Head of caudate nucleus (tissue), 42 donors: ENCODE measurements around the gene OPCML.
"Not testable (repeated sequence)": the region's sequence is repeated elsewhere in the genome, so short reads cannot be mapped to it uniquely, and the experiment has no call there.

ENCODE experiments used
- DNase-seq, 42 donors: peaks; one replicate each; pipeline versions ENCODE4 v3.0.0 to v3.0.0-alpha.2; 2020 to 2021; ENCODE audit warnings: mixed read lengths in 7 of 42
- intact Hi-C: fragments of 100-400 bp; cut with DNase I; formaldehyde crosslinking; loops from one replicate; pipeline ENCODE4 v1.15.0; 2022

The OPCML gene

GRCh38 chr11:132421555-132421954, 1110.7 kb downstream of the OPCML start:
- intact Hi-C loops = no loop called here
- no peak for DNase-seq

GRCh38 chr11:132414451-132414850, 1117.8 kb downstream of the OPCML start:
- no peak for DNase-seq
- intact Hi-C loops = no loop called here

- intact Hi-C loops = no loop called here
- peak in 1 of 42 donors; percentile 13 for DNase-seq
Observed at GRCh38 chr11:132410383-132410782, 1121.9 kb downstream of the OPCML start.

- intact Hi-C loops = no loop called here
- DNase-seq = no peak
Observed at GRCh38 chr11:132409573-132410355, 1122.5 kb downstream of the OPCML start.

GRCh38 chr11:132408877-132409276, 1123.4 kb downstream of the OPCML start:
- no peak for DNase-seq
- intact Hi-C loops = no loop called here

- DNase-seq = no peak
- intact Hi-C loops = no loop called here
Observed at GRCh38 chr11:132405728-132406127, 1126.6 kb downstream of the OPCML start.

- intact Hi-C loops = no loop called here
Observed at GRCh38 chr11:132402071-132402684, 1130.1 kb downstream of the OPCML start.

GRCh38 chr11:132396318-132396717, 1136.0 kb downstream of the OPCML start:
- no peak for DNase-seq
- intact Hi-C loops = no loop called here

More at GRCh38 chr11:132402071-132402684, 1130.1 kb downstream of the OPCML start:
- DNase-seq = peak; percentile 23 to 91 (median 70)

- no peak for DNase-seq
- intact Hi-C loops = no loop called here
Observed at GRCh38 chr11:132395434-132395833, 1136.9 kb downstream of the OPCML start.

- no peak for DNase-seq
- intact Hi-C loops = no loop called here
Observed at GRCh38 chr11:132379540-132379939, 1152.8 kb downstream of the OPCML start.

GRCh38 chr11:132373405-132374143, 1158.7 kb downstream of the OPCML start:
- intact Hi-C loops = no loop called here
- no peak for DNase-seq

- intact Hi-C loops, DNase-seq: not testable (repeated sequence)
Observed at GRCh38 chr11:132370114-132370513, 1162.2 kb downstream of the OPCML start.

- intact Hi-C loops = no loop called here
- DNase-seq = no peak
Observed at GRCh38 chr11:132367293-132367692, 1165.0 kb downstream of the OPCML start.

- intact Hi-C loops = no loop called here
- DNase-seq = no peak
Observed at GRCh38 chr11:132365650-132366049, 1166.7 kb downstream of the OPCML start.
